ENCODE data around the gene PKP1.

GRCh38 chr1:201356701-201357100 is 73.4 kb downstream of the PKP1 start:
- TF ChIP-seq CTCF (IDR thresholded peaks at IDR 0.05; ENCODE audit: extremely low read depth in 1 of 2, insufficient read depth in 1 of 2, low read depth in 1 of 2, low read length in 2 of 2) (no peak), POLR2A (IDR thresholded peaks at IDR 0.05; ENCODE audit: low read depth, low read length) (no peak), JUN (IDR thresholded peaks at IDR 0.05; ENCODE audit: borderline replicate concordance, insufficient read depth, insufficient read length, low read depth) (no peak), POLR2AphosphoS5 (IDR thresholded peaks at IDR 0.05; ENCODE audit: insufficient read depth, low read depth, low read length) (no peak), MAX (IDR thresholded peaks at IDR 0.05; ENCODE audit: insufficient read depth, insufficient read length) (no peak)
